Progenitor cell of endocrine pancreas (in vitro differentiated cells): Measurements from ENCODE around the gene KAT2B. TPM values are rescaled to one million over a fixed set of nuclear protein-coding genes. Genes with fewer than 3 reads are reported as not detected.

Experiments used
- DNase-seq: peaks from one replicate; pipeline ENCODE4 v3.0.0; 2021; ENCODE audit warnings: low spot score; ENCODE audit not compliant: unreplicated experiment
- H3K27ac Mint-ChIP-seq: 2 replicates; pipeline ENCODE4 v1.8.0; 2021; ENCODE audit warnings: mild to moderate bottlenecking, moderate library complexity, mixed read lengths
- H3K27me3 Mint-ChIP-seq: 2 replicates; pipeline ENCODE4 v1.8.0; 2021; ENCODE audit warnings: mixed read lengths
- H3K36me3 Mint-ChIP-seq: 2 replicates; pipeline ENCODE4 v1.8.0; 2022; ENCODE audit warnings: mixed read lengths; ENCODE audit not compliant: insufficient read depth
- H3K4me1 Mint-ChIP-seq: 2 replicates; pipeline ENCODE4 v1.8.0; 2021; ENCODE audit warnings: low read depth, mixed read lengths
- H3K4me3 Mint-ChIP-seq: 2 replicates; pipeline ENCODE4 v1.8.0; 2021; ENCODE audit warnings: low read depth, mild to moderate bottlenecking, moderate library complexity, mixed read lengths
- H3K9me3 Mint-ChIP-seq: 2 replicates; pipeline ENCODE4 v1.8.0; 2021; ENCODE audit warnings: low read depth, mixed read lengths
- CTCF ChIP-seq: fragments of 200-600 bp; sonication (generic); IDR thresholded peaks from one replicate; pipeline ENCODE4 v1.5.0; 2021; ENCODE audit warnings: antibody characterized with exemption, mild to moderate bottlenecking; ENCODE audit not compliant: unreplicated experiment
- total RNA-seq: library from RNA; stranded (reverse); gene quantifications from 2 replicates; pipeline ENCODE4 v1.2.1, GENCODE V29; 2021

The KAT2B gene
- total RNA-seq, 1 donor from 2014 or later = 17.1 TPM

GRCh38 chr3:20123131-20123652 lies 82.9 kb downstream of the KAT2B start:
- H3K36me3 Mint-ChIP-seq = peaks cover 16% of the 10 kb centered on the region
- TF ChIP-seq CTCF = no peak
- no peak for DNase-seq
- H3K27me3 Mint-ChIP-seq = no peaks in the 10 kb centered on the region
- H3K4me1 Mint-ChIP-seq = no peaks in the 10 kb centered on the region
- H3K27ac Mint-ChIP-seq = no peak overlapping the region
- no peaks in the 10 kb centered on the region for H3K9me3 Mint-ChIP-seq
- no peak overlapping the region for H3K4me3 Mint-ChIP-seq

GRCh38 chr3:20125289-20125688 lies 85.0 kb downstream of the KAT2B start:
- no peaks in the 10 kb centered on the region for H3K27me3 Mint-ChIP-seq
- no peaks in the 10 kb centered on the region for H3K9me3 Mint-ChIP-seq
- TF ChIP-seq CTCF = no peak
- H3K4me3 Mint-ChIP-seq = no peak overlapping the region
- no peak for DNase-seq
- H3K27ac Mint-ChIP-seq = no peak overlapping the region
- peaks cover 16% of the 10 kb centered on the region for H3K36me3 Mint-ChIP-seq
- H3K4me1 Mint-ChIP-seq = no peaks in the 10 kb centered on the region

GRCh38 chr3:20125897-20126296 lies 85.7 kb downstream of the KAT2B start:
- no peaks in the 10 kb centered on the region for H3K4me1 Mint-ChIP-seq
- H3K9me3 Mint-ChIP-seq = no peaks in the 10 kb centered on the region
- peaks cover 16% of the 10 kb centered on the region for H3K36me3 Mint-ChIP-seq
- TF ChIP-seq CTCF = no peak
- no peak overlapping the region for H3K4me3 Mint-ChIP-seq
- DNase-seq = no peak
- H3K27ac Mint-ChIP-seq = no peak overlapping the region
- no peaks in the 10 kb centered on the region for H3K27me3 Mint-ChIP-seq

- Mint-ChIP-seq H3K27me3 (no peaks in the 10 kb centered on the region), H3K4me1 (no peaks in the 10 kb centered on the region), H3K36me3 (peaks cover 12% of the 10 kb centered on the region), H3K4me3 (no peak overlapping the region), H3K27ac (no peak overlapping the region), H3K9me3 (no peaks in the 10 kb centered on the region)
- TF ChIP-seq CTCF = no peak
- DNase-seq = no peak
Observed at GRCh38 chr3:20128358-20128757, 88.1 kb downstream of the KAT2B start.

GRCh38 chr3:20130106-20130505 lies 89.9 kb downstream of the KAT2B start:
- H3K4me1 Mint-ChIP-seq = no peaks in the 10 kb centered on the region
- H3K27ac Mint-ChIP-seq = no peak overlapping the region
- no peak for TF ChIP-seq CTCF
- H3K9me3 Mint-ChIP-seq = no peaks in the 10 kb centered on the region
- no peaks in the 10 kb centered on the region for H3K27me3 Mint-ChIP-seq
- DNase-seq = no peak
- no peak overlapping the region for H3K4me3 Mint-ChIP-seq
- H3K36me3 Mint-ChIP-seq = peaks cover 8% of the 10 kb centered on the region
